NT2/D1 (cell line): ENCODE measurements around the gene GIMAP8.

ENCODE experiments used
- DNase-seq: peaks from one replicate; pipeline ENCODE4 v3.0.0-alpha.2; 2011; ENCODE audit warnings: low read depth, low spot score
- H3K27me3 ChIP-seq: 2 replicates; pipeline ENCODE4 v1.6.0; 2011; ENCODE audit warnings: mild to moderate bottlenecking; ENCODE audit not compliant: insufficient read length, insufficient read depth
- H3K36me3 ChIP-seq: 2 replicates; pipeline ENCODE4 v1.6.1; 2011; ENCODE audit warnings: mild to moderate bottlenecking, low read length, mixed read lengths; ENCODE audit not compliant: insufficient read depth, insufficient read length
- H3K4me1 ChIP-seq: 2 replicates; pipeline ENCODE4 v1.5.1; 2011; ENCODE audit not compliant: insufficient read depth, insufficient read length
- H3K4me3 ChIP-seq: 2 replicates; pipeline ENCODE4 v1.5.1; 2011; ENCODE audit warnings: low read depth; ENCODE audit not compliant: insufficient read length
- H3K9ac ChIP-seq: 2 replicates; pipeline ENCODE4 v1.6.0; 2011; ENCODE audit warnings: low read depth; ENCODE audit not compliant: insufficient read length
- H3K9me3 ChIP-seq: 2 replicates; pipeline ENCODE4 v1.5.1; 2011; ENCODE audit warnings: mild to moderate bottlenecking, low read length; ENCODE audit not compliant: insufficient read depth
- SUZ12 ChIP-seq: IDR thresholded peaks from 2 replicates; pipeline ENCODE4 v1.6.1; 2011; ENCODE audit not compliant: insufficient read length, insufficient read depth; ENCODE audit errors: extremely low read depth
- YY1 ChIP-seq: IDR thresholded peaks from 2 replicates; pipeline ENCODE4 v1.6.1; 2011; ENCODE audit not compliant: insufficient read length, insufficient read depth
- ZNF274 ChIP-seq: IDR thresholded peaks from 2 replicates; pipeline ENCODE4 v1.6.1; 2011; ENCODE audit warnings: mild to moderate bottlenecking, low read depth, low read length

Gene GIMAP8

DNA sequence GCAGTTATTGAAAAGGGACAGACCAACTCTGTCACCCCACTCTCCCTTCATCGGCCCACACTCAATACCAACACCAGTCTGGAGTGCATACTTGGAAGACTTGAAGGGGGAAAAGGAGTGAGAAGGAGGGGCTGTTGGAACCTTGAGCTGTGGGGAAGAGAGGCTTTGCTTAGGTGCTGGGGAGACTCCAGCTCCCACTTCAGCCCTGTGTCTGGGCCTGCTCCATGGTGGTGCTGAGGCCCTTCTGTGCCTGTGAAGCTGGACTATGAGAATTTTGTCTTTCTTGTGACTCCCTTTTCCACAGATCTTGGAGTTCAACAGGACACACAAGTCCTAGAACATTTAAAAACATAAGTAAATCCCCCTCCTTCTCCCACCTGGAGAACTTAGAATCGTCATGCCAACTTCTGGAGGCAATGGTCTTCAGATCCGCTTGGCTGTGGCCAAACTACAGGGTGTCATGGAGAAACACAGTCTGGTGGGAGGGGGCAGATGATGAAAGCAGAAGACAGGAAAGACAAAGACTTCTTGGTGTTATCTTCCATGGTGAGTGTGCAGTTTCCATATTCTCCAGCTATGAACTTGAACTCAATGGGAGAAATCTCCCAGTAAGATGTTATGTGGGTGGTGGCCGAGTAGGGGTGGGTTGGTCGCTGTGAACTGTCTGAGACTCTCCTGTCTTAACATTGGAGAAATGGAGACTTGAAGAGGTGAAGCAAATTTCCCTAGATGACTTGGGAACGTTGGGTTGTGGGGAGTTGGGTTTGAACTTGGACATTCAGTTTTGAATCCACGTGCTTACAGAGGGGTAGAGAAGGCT is 18.4 kb upstream of the GIMAP8 start:
- no peaks in the 10 kb centered on the region for H3K36me3 ChIP-seq
- peaks cover 2% of the 10 kb centered on the region for H3K4me1 ChIP-seq
- H3K9me3 ChIP-seq = peaks cover 10% of the 10 kb centered on the region; the same call in 1 of the 2 replicates
- H3K9ac ChIP-seq = no peak overlapping the region
- H3K4me3 ChIP-seq = no peak overlapping the region
- DNase-seq = no peak
- TF ChIP-seq ZNF274 (no peak), SUZ12 (no peak), YY1 (no peak)
- no peaks in the 10 kb centered on the region for H3K27me3 ChIP-seq

DNA sequence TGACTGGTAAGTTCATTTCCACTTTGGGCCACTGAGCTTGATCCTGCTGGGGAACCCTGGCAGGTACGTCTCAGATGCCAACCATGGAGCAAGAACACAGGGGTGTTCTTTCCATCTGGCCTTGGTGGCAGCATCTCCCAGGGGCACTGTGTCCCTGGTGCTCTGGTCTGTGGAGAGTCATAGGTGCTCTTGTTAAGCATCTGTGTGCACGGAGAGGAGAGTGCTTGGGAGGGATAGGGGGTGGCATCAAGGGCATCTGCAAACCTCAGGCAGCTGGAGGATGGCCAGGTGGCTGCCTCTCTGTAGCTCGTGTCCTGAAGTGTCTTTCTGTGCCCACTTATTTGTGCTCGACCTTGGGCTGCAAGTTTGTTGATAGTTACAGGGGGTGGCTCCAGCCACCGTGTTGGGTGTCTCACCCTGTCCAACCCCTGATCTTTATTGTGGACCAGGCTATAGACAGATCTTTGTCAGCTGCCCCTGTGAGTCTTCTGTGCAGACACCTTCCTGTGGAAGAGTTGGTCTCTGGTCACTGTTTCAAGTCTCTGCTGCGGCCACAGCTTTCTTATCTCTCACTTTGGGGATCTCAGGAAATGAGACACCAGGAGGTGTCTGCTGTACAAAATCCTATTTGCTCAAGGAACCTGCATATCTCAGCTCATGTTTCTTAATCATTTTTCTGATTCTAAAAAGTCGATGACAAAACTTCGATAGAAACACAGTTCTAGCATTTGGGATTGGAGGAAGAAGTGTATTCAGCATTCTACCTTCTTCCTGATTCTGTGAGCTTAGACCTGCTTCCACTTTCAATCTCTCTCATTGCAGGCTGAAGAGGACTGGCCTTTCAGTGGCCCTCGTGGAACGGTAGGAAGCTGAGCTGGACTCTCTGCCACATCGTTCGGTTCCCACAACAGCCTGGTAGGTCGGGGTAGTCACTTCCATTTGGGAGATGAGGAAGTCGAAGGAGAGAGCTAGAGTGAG is 17.2 kb upstream of the GIMAP8 start:
- Histone ChIP-seq H3K4me3 (no peak overlapping the region), H3K36me3 (no peaks in the 10 kb centered on the region), H3K9me3 (peaks cover 10% of the 10 kb centered on the region; the same call in 1 of the 2 replicates), H3K27me3 (no peaks in the 10 kb centered on the region), H3K4me1 (no peaks in the 10 kb centered on the region), H3K9ac (no peak overlapping the region)
- TF ChIP-seq SUZ12 (no peak), YY1 (no peak), ZNF274 (no peak)
- no peak for DNase-seq

DNA sequence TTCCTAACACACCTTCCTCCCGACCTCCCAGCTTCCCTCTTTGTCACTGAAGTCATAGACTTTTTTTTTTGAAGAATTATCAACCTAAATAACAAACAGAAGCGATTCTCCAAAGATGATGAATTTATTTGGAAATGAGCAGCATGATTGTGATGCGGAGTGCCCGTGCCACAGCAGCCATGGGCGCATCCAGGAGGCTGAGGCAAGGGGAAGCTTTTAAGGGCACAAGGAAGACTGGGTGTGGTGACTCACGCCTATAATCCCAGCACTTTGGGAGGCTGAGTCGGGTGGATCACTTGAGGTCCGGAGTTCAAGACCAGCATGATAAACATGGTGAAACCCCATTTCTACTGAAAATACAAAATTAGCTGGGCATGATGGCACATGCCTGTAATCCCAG is 16.2 kb upstream of the GIMAP8 start:
- Histone ChIP-seq H3K36me3 (no peaks in the 10 kb centered on the region), H3K9me3 (peaks cover 10% of the 10 kb centered on the region; the same call in 1 of the 2 replicates), H3K4me1 (no peaks in the 10 kb centered on the region), H3K27me3 (no peaks in the 10 kb centered on the region), H3K9ac (no peak overlapping the region), H3K4me3 (no peak overlapping the region)
- TF ChIP-seq ZNF274 = no peak
- TF ChIP-seq YY1 = no peak
- no peak for TF ChIP-seq SUZ12
- DNase-seq = no peak

DNA sequence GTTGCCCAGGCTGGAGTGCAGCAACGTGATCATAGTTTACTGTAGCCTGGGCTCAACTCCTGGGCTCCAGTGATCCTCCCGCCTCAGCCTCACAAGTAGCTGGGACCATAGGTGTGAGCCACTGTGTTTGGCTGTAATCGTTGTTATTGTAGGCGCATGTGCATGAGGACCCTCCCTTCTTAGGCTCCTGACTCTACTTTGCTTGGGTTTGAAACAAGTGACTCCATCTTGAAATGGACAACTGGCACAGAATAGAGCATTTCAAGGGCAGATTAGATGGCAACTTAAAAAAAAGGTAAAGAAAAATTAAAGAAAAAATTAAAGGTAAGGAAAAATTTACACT is 15.4 kb upstream of the GIMAP8 start:
- Histone ChIP-seq H3K4me1 (no peaks in the 10 kb centered on the region), H3K36me3 (no peaks in the 10 kb centered on the region), H3K9me3 (peaks cover 10% of the 10 kb centered on the region; the same call in 1 of the 2 replicates), H3K4me3 (no peak overlapping the region), H3K9ac (no peak overlapping the region), H3K27me3 (no peaks in the 10 kb centered on the region)
- DNase-seq = no peak
- TF ChIP-seq SUZ12 (no peak), YY1 (no peak), ZNF274 (no peak)

DNA sequence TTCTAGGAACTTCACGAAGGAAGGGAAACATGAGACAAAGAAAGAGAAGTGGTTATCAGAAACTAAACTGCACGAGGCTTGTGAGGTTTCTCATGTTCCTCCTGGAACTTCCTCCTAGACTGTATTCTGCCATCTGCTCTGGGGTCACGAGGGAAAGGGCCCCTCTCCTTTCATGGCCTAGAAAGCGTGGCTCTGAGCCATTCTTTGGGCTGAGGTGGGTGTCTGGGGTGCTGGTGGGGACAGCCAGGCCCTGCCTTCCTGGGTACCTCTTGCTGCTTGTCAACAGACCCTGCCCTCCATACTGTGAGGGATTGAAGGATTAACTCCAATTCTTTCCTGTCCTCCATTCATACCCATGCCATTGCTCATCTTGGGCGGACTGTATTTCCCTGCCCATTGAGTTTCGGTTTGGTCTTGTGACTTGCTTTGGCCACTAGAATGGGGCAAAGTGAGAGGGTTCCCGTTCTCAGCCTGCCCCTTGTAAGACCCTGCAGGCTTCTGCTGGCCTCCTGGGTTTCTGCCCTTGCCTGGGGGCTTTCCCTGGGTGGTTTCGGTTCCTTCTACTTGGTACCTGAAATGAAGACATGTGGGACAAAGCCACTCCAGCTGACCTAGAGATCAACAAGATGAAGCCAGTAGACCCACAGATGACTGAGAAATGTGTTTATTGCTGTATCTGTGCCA is 14.9 kb upstream of the GIMAP8 start:
- H3K4me3 ChIP-seq = no peak overlapping the region
- TF ChIP-seq ZNF274 = no peak
- no peak for TF ChIP-seq SUZ12
- H3K4me1 ChIP-seq = no peaks in the 10 kb centered on the region
- DNase-seq = no peak
- no peaks in the 10 kb centered on the region for H3K27me3 ChIP-seq
- no peaks in the 10 kb centered on the region for H3K36me3 ChIP-seq
- H3K9me3 ChIP-seq = peaks cover 12% of the 10 kb centered on the region; the same call in 1 of the 2 replicates
- no peak overlapping the region for H3K9ac ChIP-seq

GRCh38 chr7:150439967-150440366 is 10.5 kb upstream of the GIMAP8 start:
- DNase-seq = no peak
- no peaks in the 10 kb centered on the region for H3K27me3 ChIP-seq
- no peak overlapping the region for H3K9ac ChIP-seq
- no peaks in the 10 kb centered on the region for H3K36me3 ChIP-seq
- TF ChIP-seq YY1 (no peak), ZNF274 (no peak), SUZ12 (no peak)
- H3K9me3 ChIP-seq = peaks cover 13% of the 10 kb centered on the region; the same call in 1 of the 2 replicates
- H3K4me1 ChIP-seq = no peaks in the 10 kb centered on the region
- H3K4me3 ChIP-seq = no peak overlapping the region
